SK-N-SH (cell line): ENCODE data around the gene UQCR11. TPM values are rescaled to one million over a fixed set of nuclear protein-coding genes. Genes with fewer than 3 reads are reported as not detected.

Experiments used
- CTCF ChIA-PET: fragments of 300-600, 350-600 bp; formaldehyde crosslinking; extraction: SDS; loops from one replicate; lab custom pipeline; 2021; lab: Yijun Ruan, JAX
- POLR2A ChIA-PET: fragments of 350-600 bp; sonication (Branson Sonifier 250); formaldehyde crosslinking; extraction: SDS; loops from one replicate; lab custom pipeline; 2020; ENCODE audit warnings: antibody characterized with exemption, inconsistent platforms; lab: Yijun Ruan, JAX
- DNase-seq: peaks from one replicate; pipeline ENCODE4 v3.0.0; 2012
- H2AFZ ChIP-seq: fragments of 200-600 bp; sonication (generic); 2 replicates; pipeline ENCODE4 v1.8.1; 2016; ENCODE audit warnings: antibody characterized with exemption, mild to moderate bottlenecking, low read depth
- H3F3A ChIP-seq: fragments of 200-600 bp; sonication (generic); replicated peaks from 2 replicates; pipeline ENCODE3; 2016; ENCODE audit warnings: antibody characterized with exemption, mild to moderate bottlenecking; ENCODE audit not compliant: insufficient read depth
- H3K27ac ChIP-seq, 2 experiments: fragments of 200-500 bp in 1 of 2; fragments of 200-600 bp in 1 of 2; sonication (Bioruptor generic) in 1 of 2; sonication (generic), shearing (Covaris generic) in 1 of 2; 2 replicates each; pipeline versions ENCODE4 v1.5.1 to v1.6.1; 2014 to 2016; ENCODE audit warnings: low read depth in 2 of 2, inconsistent platforms in 1 of 2, low read length in 1 of 2, mild to moderate bottlenecking in 1 of 2, mixed read lengths in 1 of 2
- H3K27me3 ChIP-seq: fragments of 200-600 bp; sonication (generic), shearing (Covaris generic); 2 replicates; pipeline ENCODE4 v1.6.1; 2016; ENCODE audit warnings: mixed run types; ENCODE audit not compliant: insufficient read depth
- H3K36me3 ChIP-seq, 2 experiments: fragments of 200-500 bp in 1 of 2; fragments of 200-600 bp in 1 of 2; sonication (Bioruptor generic) in 1 of 2; sonication (generic) in 1 of 2; replicated peaks in 1 of 2; 2 replicates each; pipeline versions ENCODE3 to v1.5.1; 2014 to 2016; ENCODE audit warnings: low read length in 1 of 2, mild to moderate bottlenecking in 1 of 2; ENCODE audit not compliant: insufficient read depth in 2 of 2, control insufficient read depth in 1 of 2
- H3K4me1 ChIP-seq, 2 experiments: fragments of 200-500 bp in 1 of 2; fragments of 200-600 bp in 1 of 2; sonication (Bioruptor generic) in 1 of 2; sonication (generic), shearing (Covaris generic) in 1 of 2; 2 replicates each; pipeline versions ENCODE4 v1.5.1 to v1.6.1; 2014 to 2016; ENCODE audit warnings: low read depth in 1 of 2, low read length in 1 of 2, mixed run types in 1 of 2; ENCODE audit not compliant: insufficient read depth in 2 of 2, control insufficient read depth in 1 of 2
- H3K4me2 ChIP-seq: fragments of 200-600 bp; sonication (generic), shearing (Covaris generic); 2 replicates; pipeline ENCODE4 v1.6.1; 2017; ENCODE audit warnings: mixed run types
- H3K4me3 ChIP-seq, 2 experiments: fragments of 200-500 bp in 1 of 2; fragments of 200-600 bp in 1 of 2; sonication (Bioruptor generic) in 1 of 2; sonication (generic), shearing (Covaris generic) in 1 of 2; 2 replicates each; pipeline versions ENCODE4 v1.5.1 to v1.8.1; 2014 to 2016; ENCODE audit warnings: low read depth in 2 of 2, inconsistent platforms in 1 of 2, low read length in 1 of 2, mild to moderate bottlenecking in 1 of 2, mixed read lengths in 1 of 2, moderate library complexity in 1 of 2
- H3K79me2 ChIP-seq: fragments of 200-600 bp; sonication (generic); 2 replicates; pipeline ENCODE4 v1.8.1; 2017; ENCODE audit warnings: mild to moderate bottlenecking; ENCODE audit not compliant: insufficient read depth
- H3K9ac ChIP-seq: fragments of 200-600 bp; sonication (generic); 2 replicates; pipeline ENCODE4 v1.6.1; 2017; ENCODE audit warnings: mixed run types
- H3K9me2 ChIP-seq: fragments of 200-600 bp; sonication (generic); 2 replicates; pipeline ENCODE4 v1.6.1; 2017; ENCODE audit warnings: mixed run types
- H3K9me3 ChIP-seq: fragments of 200-600 bp; sonication (generic); 2 replicates; pipeline ENCODE4 v1.6.1; 2017; ENCODE audit warnings: mixed run types, mild to moderate bottlenecking, moderate library complexity
- H4K20me1 ChIP-seq: fragments of 200-600 bp; sonication (generic); 2 replicates; pipeline ENCODE4 v1.6.1; 2017; ENCODE audit warnings: mild to moderate bottlenecking, mixed run types; ENCODE audit not compliant: insufficient read depth
- CHD2 ChIP-seq: fragments of 150-350 bp; IDR thresholded peaks from 2 replicates; pipeline ENCODE4 v1.6.1; 2018; ENCODE audit warnings: low read length; ENCODE audit not compliant: partially characterized antibody
- GATA2 ChIP-seq: sonication (generic); formaldehyde crosslinking; IDR thresholded peaks from 2 replicates; pipeline ENCODE4 v1.5.0; 2020; ENCODE audit warnings: mild to moderate bottlenecking, missing genetic modification reagents
- POLR2AphosphoS5 ChIP-seq: IDR thresholded peaks from 2 replicates; pipeline ENCODE4 v1.6.1; 2012; ENCODE audit warnings: low read depth, low read length
- RFX5 ChIP-seq: IDR thresholded peaks from 2 replicates; pipeline ENCODE4 v1.6.1; 2012; ENCODE audit warnings: mild to moderate bottlenecking, improper control_type of control experiment, low read length
- WGBS: methylation state at CpG from one replicate; pipeline ENCODE4 v1.1.6; 2017; ENCODE audit warnings: low lambda C conversion rate; 5-methylcytosine and 5-hydroxymethylcytosine counted together
- polyA plus RNA-seq, 3 experiments: library from polyadenylated mRNA; depleted of rRNA; stranded (reverse); fragments of >200 nt; gene quantifications; 2 replicates each; pipeline ENCODE4 v1.2.3, GENCODE V29; 2012
- TF ChIP-seq, protein P1 (sequence below): IDR thresholded peaks from 2 replicates; pipeline ENCODE4; 2012
- TF ChIP-seq, protein P2 (sequence below): fragments of 200-600 bp; sonication (generic); IDR thresholded peaks from 2 replicates; pipeline ENCODE4 v1.6.1; 2017; ENCODE audit warnings: antibody characterized with exemption, mild to moderate bottlenecking, moderate library complexity

The UQCR11 gene
- polyA plus RNA-seq, 1 of the 3 experiments (the other 2 are of a cell fraction), result 372 TPM

DNA sequence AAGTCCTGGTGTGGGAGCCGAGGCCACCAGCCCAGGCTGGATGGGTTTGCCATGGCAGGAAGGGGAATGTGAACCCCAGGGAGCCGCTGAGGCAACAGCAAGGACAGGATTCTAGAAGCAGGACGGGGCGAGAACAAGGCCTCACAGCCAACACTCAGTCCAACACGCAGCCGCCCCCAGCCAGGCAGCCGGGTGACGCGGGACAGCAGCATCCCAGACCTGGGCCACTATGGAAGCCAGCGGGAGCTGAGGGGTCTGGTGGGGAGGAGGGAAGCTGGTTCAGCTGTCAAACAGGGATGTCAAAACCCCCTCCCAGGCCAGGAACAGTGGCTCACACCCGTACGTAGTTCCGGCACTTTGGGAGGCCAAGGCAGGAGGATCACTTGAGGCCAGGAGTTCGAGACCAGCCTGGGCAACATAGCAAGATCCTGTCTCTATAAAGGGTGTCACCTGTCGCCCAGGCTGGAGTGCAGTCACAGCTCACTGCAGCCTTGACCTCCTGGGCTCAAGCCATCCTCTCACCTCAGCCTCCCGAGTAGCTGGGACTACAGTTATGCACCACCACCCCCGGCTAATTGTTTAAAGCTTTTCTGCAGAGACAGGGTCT is 43.9 kb downstream of the UQCR11 start:
- Histone ChIP-seq H3K79me2 (peaks cover 98% of the 10 kb centered on the region), H3K4me3 (no peak overlapping the region), H3K4me2 (no peak overlapping the region), H3F3A (no peaks in the 10 kb centered on the region), H3K4me1 (peaks cover 0 to 8% of the 10 kb centered on the region in 2 experiments; a peak in 2 of 4 replicates), H3K9me3 (no peaks in the 10 kb centered on the region), H4K20me1 (peaks cover 98% of the 10 kb centered on the region), H3K27ac (no peak overlapping the region), H3K9me2 (no peaks in the 10 kb centered on the region), H3K36me3 (peaks cover 0 to 2% of the 10 kb centered on the region in 2 experiments), H3K27me3 (no peaks in the 10 kb centered on the region), H3K9ac (no peak overlapping the region), H2AFZ (no peak overlapping the region)
- no peak for TF ChIP-seq POLR2AphosphoS5
- TF ChIP-seq, protein P1, sequence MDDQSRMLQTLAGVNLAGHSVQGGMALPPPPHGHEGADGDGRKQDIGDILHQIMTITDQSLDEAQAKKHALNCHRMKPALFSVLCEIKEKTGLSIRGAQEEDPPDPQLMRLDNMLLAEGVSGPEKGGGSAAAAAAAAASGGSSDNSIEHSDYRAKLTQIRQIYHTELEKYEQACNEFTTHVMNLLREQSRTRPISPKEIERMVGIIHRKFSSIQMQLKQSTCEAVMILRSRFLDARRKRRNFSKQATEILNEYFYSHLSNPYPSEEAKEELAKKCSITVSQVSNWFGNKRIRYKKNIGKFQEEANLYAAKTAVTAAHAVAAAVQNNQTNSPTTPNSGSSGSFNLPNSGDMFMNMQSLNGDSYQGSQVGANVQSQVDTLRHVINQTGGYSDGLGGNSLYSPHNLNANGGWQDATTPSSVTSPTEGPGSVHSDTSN, result no peak
- TF ChIP-seq GATA2 (CRISPR knock-in tag), result no peak
- TF ChIP-seq CHD2, result no peak
- WGBS, result 90% methylated on average over 5 of the region's 17 CpGs
- POLR2A ChIA-PET, result no interaction called here
- no peak for DNase-seq
- CTCF ChIA-PET, result interaction anchor here (3.6 kb wide), 1 partner anchor 15 kb away, joined by 19 read pairs; no protein-coding TSS in a partner anchor

DNA sequence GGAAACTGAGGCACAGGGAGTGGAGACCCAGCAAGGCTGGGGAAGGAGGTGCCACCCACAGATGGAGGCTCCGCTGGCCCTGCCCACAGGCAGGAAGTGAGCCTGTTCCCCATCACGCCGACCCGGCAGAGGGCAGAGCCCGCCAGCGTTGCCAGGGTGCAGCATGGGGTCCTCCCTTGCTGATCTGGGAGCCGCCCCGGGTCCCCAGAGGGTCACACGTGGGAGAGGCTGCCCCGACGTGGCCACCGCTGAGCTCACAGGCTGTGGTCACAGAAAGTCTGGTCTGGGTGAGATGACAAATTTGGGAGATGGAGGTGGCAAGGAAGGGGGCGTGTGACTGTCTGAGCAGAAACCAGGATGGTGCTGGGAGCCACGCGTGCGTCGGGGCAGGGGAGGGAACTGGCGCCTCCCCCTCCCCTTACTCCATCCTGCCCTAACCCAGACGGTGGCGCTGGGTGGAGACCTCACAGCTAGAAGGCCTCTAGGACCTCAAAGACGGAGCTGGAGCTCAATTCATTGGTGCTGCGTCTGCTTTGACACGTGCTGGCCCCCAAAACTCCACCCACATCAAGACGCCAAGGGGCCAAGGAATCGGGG is 44.9 kb downstream of the UQCR11 start:
- no peaks in the 10 kb centered on the region for H3F3A ChIP-seq
- H3K27ac ChIP-seq, result no peak overlapping the region
- no peaks in the 10 kb centered on the region for H3K9me3 ChIP-seq
- TF ChIP-seq RFX5, result no peak
- TF ChIP-seq, protein P1, result no peak
- TF ChIP-seq, protein P2, sequence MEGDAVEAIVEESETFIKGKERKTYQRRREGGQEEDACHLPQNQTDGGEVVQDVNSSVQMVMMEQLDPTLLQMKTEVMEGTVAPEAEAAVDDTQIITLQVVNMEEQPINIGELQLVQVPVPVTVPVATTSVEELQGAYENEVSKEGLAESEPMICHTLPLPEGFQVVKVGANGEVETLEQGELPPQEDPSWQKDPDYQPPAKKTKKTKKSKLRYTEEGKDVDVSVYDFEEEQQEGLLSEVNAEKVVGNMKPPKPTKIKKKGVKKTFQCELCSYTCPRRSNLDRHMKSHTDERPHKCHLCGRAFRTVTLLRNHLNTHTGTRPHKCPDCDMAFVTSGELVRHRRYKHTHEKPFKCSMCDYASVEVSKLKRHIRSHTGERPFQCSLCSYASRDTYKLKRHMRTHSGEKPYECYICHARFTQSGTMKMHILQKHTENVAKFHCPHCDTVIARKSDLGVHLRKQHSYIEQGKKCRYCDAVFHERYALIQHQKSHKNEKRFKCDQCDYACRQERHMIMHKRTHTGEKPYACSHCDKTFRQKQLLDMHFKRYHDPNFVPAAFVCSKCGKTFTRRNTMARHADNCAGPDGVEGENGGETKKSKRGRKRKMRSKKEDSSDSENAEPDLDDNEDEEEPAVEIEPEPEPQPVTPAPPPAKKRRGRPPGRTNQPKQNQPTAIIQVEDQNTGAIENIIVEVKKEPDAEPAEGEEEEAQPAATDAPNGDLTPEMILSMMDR, result no peak
- TF ChIP-seq GATA2 (CRISPR knock-in tag), result no peak
- TF ChIP-seq POLR2AphosphoS5, result no peak
- H4K20me1 ChIP-seq, result peaks cover 88% of the 10 kb centered on the region
- ChIA-PET POLR2A (no interaction called here), CTCF (interaction anchor here (3.6 kb wide), 1 partner anchor 14 kb away, joined by 19 read pairs; no protein-coding TSS in a partner anchor)
- H3K4me3 ChIP-seq, result no peak overlapping the region
- WGBS, result 96% methylated on average over 22 of the region's 25 CpGs
- DNase-seq, result no peak
- H3K9me2 ChIP-seq, result no peaks in the 10 kb centered on the region
- H3K36me3 ChIP-seq, result peaks cover 0 to 2% of the 10 kb centered on the region in 2 experiments
- H3K79me2 ChIP-seq, result peaks cover 89% of the 10 kb centered on the region
- no peak overlapping the region for H2AFZ ChIP-seq
- peaks cover 0 to 1% of the 10 kb centered on the region in 2 experiments; a peak in 1 of 4 replicates for H3K4me1 ChIP-seq
- H3K27me3 ChIP-seq, result no peaks in the 10 kb centered on the region
- no peak overlapping the region for H3K9ac ChIP-seq
- H3K4me2 ChIP-seq, result no peak overlapping the region
